ENCODE results near the gene EIF3D.

DNA sequence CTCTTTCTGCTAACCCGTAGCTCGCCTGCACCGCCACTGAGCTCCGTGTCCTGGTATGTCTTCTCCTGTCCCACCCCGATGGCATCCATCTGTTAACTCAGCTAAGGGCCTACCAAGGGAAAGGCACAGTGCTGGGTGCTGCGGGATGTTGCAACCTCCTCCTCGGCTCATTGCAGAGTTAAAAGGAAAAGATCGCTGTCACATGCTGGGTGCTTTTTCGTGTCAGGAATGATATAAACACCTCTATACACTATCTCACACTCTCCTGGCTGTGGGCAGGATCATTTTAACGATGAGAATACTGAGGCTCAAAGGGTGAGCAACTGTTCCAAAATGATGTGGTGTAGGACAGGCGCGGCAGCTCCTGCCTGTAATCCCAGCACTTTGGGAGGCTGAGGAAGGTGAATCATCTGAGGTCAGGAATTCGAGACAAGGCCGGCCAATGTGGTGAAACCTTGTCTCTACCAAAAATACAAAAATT is 57.6 kb downstream of the EIF3D start:
- TF ChIP-seq, protein P1, sequence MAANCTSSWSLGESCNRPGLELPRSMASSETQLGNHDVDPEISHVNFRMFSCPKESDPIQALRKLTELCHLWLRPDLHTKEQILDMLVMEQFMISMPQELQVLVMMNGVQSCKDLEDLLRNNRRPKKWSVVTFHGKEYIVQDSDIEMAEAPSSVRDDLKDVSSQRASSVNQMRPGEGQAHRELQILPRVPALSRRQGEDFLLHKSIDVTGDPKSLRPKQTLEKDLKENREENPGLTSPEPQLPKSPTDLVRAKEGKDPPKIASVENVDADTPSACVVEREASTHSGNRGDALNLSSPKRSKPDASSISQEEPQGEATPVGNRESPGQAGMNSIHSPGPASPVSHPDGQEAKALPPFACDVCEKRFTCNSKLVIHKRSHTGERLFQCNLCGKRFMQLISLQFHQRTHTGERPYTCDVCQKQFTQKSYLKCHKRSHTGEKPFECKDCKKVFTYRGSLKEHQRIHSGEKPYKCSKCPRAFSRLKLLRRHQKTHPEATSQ (CRISPR knock-in tag; IDR thresholded peaks at IDR 0.05; ENCODE audit: borderline replicate concordance): no peak
- TF ChIP-seq RFX1 (IDR thresholded peaks at IDR 0.05) (no peak), HCFC1 (IDR thresholded peaks at IDR 0.05; ENCODE audit: low read depth, low read length) (no peak), HDAC1 (CRISPR knock-in tag; IDR thresholded peaks at IDR 0.05) (no peak), ZNF235 (CRISPR knock-in tag; IDR thresholded peaks at IDR 0.05; ENCODE audit: borderline replicate concordance) (no peak), CREB1 (IDR thresholded peaks at IDR 0.05) (no peak), CREB1 (CRISPR knock-in tag; IDR thresholded peaks at IDR 0.05) (no peak), ZMYM4 (CRISPR knock-in tag; IDR thresholded peaks at IDR 0.05) (no peak), NR2C2 (CRISPR knock-in tag; IDR thresholded peaks at IDR 0.05; ENCODE audit: borderline replicate concordance) (no peak), EZH2 (conservative IDR thresholded peaks at IDR 0.05; ENCODE audit: low read depth, low read length) (no peak), ZNF451 (CRISPR knock-in tag; IDR thresholded peaks at IDR 0.05) (no peak), ZMYM2 (CRISPR knock-in tag; IDR thresholded peaks at IDR 0.05) (no peak)
- TF ChIP-seq, protein P2, sequence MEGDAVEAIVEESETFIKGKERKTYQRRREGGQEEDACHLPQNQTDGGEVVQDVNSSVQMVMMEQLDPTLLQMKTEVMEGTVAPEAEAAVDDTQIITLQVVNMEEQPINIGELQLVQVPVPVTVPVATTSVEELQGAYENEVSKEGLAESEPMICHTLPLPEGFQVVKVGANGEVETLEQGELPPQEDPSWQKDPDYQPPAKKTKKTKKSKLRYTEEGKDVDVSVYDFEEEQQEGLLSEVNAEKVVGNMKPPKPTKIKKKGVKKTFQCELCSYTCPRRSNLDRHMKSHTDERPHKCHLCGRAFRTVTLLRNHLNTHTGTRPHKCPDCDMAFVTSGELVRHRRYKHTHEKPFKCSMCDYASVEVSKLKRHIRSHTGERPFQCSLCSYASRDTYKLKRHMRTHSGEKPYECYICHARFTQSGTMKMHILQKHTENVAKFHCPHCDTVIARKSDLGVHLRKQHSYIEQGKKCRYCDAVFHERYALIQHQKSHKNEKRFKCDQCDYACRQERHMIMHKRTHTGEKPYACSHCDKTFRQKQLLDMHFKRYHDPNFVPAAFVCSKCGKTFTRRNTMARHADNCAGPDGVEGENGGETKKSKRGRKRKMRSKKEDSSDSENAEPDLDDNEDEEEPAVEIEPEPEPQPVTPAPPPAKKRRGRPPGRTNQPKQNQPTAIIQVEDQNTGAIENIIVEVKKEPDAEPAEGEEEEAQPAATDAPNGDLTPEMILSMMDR (CRISPR knock-in tag; IDR thresholded peaks at IDR 0.05): no peak
- TF ChIP-seq, protein P3, sequence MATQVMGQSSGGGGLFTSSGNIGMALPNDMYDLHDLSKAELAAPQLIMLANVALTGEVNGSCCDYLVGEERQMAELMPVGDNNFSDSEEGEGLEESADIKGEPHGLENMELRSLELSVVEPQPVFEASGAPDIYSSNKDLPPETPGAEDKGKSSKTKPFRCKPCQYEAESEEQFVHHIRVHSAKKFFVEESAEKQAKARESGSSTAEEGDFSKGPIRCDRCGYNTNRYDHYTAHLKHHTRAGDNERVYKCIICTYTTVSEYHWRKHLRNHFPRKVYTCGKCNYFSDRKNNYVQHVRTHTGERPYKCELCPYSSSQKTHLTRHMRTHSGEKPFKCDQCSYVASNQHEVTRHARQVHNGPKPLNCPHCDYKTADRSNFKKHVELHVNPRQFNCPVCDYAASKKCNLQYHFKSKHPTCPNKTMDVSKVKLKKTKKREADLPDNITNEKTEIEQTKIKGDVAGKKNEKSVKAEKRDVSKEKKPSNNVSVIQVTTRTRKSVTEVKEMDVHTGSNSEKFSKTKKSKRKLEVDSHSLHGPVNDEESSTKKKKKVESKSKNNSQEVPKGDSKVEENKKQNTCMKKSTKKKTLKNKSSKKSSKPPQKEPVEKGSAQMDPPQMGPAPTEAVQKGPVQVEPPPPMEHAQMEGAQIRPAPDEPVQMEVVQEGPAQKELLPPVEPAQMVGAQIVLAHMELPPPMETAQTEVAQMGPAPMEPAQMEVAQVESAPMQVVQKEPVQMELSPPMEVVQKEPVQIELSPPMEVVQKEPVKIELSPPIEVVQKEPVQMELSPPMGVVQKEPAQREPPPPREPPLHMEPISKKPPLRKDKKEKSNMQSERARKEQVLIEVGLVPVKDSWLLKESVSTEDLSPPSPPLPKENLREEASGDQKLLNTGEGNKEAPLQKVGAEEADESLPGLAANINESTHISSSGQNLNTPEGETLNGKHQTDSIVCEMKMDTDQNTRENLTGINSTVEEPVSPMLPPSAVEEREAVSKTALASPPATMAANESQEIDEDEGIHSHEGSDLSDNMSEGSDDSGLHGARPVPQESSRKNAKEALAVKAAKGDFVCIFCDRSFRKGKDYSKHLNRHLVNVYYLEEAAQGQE (IDR thresholded peaks at IDR 0.05; ENCODE audit: borderline replicate concordance in 1 of 2, low read depth in 1 of 2, low read length in 2 of 2): no peak
- TF ChIP-seq, protein P4, sequence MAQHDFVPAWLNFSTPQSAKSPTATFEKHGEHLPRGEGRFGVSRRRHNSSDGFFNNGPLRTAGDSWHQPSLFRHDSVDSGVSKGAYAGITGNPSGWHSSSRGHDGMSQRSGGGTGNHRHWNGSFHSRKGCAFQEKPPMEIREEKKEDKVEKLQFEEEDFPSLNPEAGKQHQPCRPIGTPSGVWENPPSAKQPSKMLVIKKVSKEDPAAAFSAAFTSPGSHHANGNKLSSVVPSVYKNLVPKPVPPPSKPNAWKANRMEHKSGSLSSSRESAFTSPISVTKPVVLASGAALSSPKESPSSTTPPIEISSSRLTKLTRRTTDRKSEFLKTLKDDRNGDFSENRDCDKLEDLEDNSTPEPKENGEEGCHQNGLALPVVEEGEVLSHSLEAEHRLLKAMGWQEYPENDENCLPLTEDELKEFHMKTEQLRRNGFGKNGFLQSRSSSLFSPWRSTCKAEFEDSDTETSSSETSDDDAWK (CRISPR knock-in tag; IDR thresholded peaks at IDR 0.05): no peak
